ENCODE measurements around the gene NTM.

The NTM gene

DNA sequence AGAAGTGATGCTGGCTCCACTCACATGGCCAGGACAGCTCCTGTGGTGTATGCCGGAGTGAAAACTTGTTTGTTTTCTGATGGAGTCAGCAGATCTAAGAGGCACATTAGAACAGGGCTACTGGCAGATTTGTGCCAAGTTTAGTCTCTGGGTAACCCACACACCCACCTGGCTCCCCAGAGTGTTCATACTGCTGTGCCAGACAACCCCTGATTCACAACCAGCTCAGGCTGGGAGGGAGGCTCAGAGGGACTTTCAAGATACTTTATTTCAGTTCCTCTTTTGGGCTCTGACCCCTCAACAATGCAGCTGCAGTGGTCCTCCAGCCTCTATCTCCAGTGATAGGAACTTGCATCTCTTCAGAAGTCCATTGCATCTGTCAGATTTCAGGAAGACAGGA is 8.5 kb downstream of the NTM start:
- H3K4me3 Mint-ChIP-seq, result no peak overlapping the region
- no peaks in the 10 kb centered on the region for H3K36me3 Mint-ChIP-seq (ENCODE audit: insufficient read depth)
- H3K27ac Mint-ChIP-seq (ENCODE audit: low read depth), result no peak overlapping the region
- H3K27me3 Mint-ChIP-seq, result no peaks in the 10 kb centered on the region
- ATAC-seq (replicated peaks; ENCODE audit: extremely low read depth, poor library complexity, severe bottlenecking) (no peak), DNase-seq (ENCODE audit: low spot score in 2 of 2) (no peak)
- H3K4me1 Mint-ChIP-seq, result no peaks in the 10 kb centered on the region
- peaks cover 5% of the 10 kb centered on the region for H3K9me3 Mint-ChIP-seq

DNA sequence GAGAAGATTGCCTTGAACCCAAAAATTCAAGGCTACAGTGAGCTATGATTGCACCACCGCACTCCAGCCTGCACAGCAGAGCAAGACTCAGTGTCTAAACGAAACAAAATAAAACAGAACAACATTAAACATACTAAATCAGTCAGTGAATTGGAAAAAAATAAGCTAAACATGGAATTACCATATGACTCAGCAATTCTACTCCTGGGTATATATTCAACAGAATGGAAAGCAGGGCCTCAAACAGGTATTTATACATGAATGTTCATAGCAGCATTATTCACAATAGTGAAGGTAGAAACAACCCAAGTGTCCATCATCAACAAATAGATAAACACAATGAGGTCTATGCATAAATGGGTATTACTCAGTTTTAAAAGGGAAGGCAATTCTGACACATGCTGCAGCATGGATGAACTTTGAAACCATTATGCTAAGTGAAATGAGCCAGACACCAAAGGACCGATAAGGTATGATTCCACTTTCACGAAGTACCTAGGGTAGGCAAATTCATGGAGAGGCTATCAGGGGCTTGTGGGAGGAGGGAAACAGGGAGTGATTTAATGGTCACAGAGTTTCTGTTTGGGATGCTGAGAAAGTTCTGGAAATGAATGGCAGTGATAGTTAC is 15.5 kb downstream of the NTM start:
- Mint-ChIP-seq H3K4me3 (no peak overlapping the region), H3K36me3 (ENCODE audit: insufficient read depth) (no peaks in the 10 kb centered on the region), H3K27ac (ENCODE audit: low read depth) (no peak overlapping the region), H3K9me3 (peaks cover 8% of the 10 kb centered on the region), H3K27me3 (no peaks in the 10 kb centered on the region), H3K4me1 (no peaks in the 10 kb centered on the region)
- ATAC-seq (replicated peaks; ENCODE audit: extremely low read depth, poor library complexity, severe bottlenecking) (no peak), DNase-seq (ENCODE audit: low spot score in 2 of 2) (no peak)

DNA sequence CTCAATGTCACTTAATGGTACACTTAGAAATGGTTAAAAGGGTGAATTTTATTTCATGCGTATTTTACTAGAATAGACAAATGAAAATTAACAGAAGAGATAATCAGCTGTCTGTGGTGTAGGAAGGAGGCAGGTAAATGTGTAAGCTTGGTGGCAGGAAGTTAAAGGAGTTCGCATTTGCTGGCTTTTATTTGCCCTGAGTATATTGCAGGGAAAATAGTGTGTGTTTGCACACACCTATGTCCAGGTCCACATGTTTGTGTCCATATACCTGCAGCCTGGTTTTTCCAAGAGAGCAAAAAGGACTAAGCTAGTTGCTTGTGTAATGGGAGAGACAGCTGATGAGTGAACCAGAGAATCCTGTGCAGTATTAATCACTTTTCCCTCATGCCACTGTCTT is 16.0 kb downstream of the NTM start:
- ATAC-seq (replicated peaks; ENCODE audit: extremely low read depth, poor library complexity, severe bottlenecking) (no peak), DNase-seq (ENCODE audit: low spot score in 2 of 2) (no peak)
- Mint-ChIP-seq H3K27ac (ENCODE audit: low read depth) (no peak overlapping the region), H3K4me3 (no peak overlapping the region), H3K9me3 (peaks cover 8% of the 10 kb centered on the region), H3K4me1 (no peaks in the 10 kb centered on the region), H3K36me3 (ENCODE audit: insufficient read depth) (no peaks in the 10 kb centered on the region), H3K27me3 (no peaks in the 10 kb centered on the region)

DNA sequence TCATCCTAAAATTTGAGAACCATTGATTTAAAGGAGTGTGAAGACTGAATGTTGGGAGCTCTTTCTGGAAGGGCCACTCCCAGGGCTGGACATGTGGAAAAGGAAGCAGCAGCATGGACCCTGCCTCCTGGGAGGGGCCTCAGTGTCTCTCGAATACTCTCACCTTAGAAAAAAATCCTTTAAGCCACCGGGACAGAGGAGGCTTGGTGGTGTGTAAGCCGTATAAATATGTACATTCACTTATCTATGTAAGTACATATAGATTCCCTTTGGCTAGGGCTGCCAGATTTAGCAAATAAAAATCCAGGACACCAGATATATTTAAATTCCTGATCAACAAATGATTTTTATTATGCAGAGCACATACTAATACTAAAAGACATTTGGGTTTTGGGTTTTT is 17.6 kb downstream of the NTM start:
- Mint-ChIP-seq H3K4me1 (no peaks in the 10 kb centered on the region), H3K4me3 (no peak overlapping the region), H3K9me3 (peaks cover 8% of the 10 kb centered on the region), H3K36me3 (ENCODE audit: insufficient read depth) (no peaks in the 10 kb centered on the region), H3K27me3 (no peaks in the 10 kb centered on the region), H3K27ac (ENCODE audit: low read depth) (no peak overlapping the region)
- no peak for ATAC-seq (replicated peaks; ENCODE audit: extremely low read depth, poor library complexity, severe bottlenecking)
- DNase-seq (ENCODE audit: low spot score in 2 of 2), result no peak

DNA sequence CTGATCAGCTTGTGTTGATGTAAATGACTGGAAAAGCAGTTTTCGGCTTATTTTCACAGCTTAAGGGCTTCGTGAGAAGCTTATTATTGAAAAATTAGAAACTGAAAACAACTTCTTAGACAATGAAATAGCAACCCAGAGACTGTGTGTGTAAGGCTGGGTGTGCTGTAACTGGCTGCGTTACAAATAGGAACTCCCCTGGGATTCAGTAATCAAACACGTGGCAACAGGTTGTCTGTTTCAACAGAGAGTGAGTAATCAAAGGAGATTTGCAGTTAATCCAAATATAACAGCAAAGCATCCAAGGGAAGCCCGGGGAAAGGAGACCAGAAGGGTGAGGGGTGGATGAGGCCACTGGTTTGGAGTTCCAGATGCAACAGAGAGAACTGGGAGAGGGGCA is 19.2 kb downstream of the NTM start:
- ATAC-seq (replicated peaks; ENCODE audit: extremely low read depth, poor library complexity, severe bottlenecking) (no peak), DNase-seq (ENCODE audit: low spot score in 2 of 2) (no peak)
- Mint-ChIP-seq H3K36me3 (ENCODE audit: insufficient read depth) (no peaks in the 10 kb centered on the region), H3K4me3 (no peak overlapping the region), H3K27me3 (no peaks in the 10 kb centered on the region), H3K27ac (ENCODE audit: low read depth) (no peak overlapping the region), H3K4me1 (no peaks in the 10 kb centered on the region), H3K9me3 (peaks cover 8% of the 10 kb centered on the region)

DNA sequence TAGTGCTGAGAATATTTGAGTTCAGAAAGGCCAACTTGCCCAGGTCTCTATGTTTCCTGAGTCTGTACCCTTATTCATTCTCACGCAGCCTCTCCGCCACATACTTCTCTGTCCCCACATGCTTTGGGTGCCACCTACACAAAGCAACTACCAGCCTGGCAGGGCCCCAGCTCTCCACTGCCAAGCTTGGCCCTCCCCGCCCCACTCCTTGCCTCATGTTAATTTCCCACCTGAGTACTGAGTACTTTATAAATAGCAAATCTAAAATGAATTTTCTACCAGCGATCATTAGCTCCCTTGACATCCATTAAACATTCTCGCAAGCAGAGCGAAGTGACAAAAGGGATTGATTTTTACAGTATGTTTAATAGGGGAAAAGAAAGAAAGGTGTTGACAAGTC is 20.8 kb downstream of the NTM start:
- no peaks in the 10 kb centered on the region for H3K27me3 Mint-ChIP-seq
- H3K36me3 Mint-ChIP-seq (ENCODE audit: insufficient read depth), result no peaks in the 10 kb centered on the region
- ATAC-seq (replicated peaks; ENCODE audit: extremely low read depth, poor library complexity, severe bottlenecking) (no peak), DNase-seq (ENCODE audit: low spot score in 2 of 2) (no peak)
- no peaks in the 10 kb centered on the region for H3K4me1 Mint-ChIP-seq
- no peak overlapping the region for H3K4me3 Mint-ChIP-seq
- H3K9me3 Mint-ChIP-seq, result peaks cover 8% of the 10 kb centered on the region
- no peak overlapping the region for H3K27ac Mint-ChIP-seq (ENCODE audit: low read depth)

DNA sequence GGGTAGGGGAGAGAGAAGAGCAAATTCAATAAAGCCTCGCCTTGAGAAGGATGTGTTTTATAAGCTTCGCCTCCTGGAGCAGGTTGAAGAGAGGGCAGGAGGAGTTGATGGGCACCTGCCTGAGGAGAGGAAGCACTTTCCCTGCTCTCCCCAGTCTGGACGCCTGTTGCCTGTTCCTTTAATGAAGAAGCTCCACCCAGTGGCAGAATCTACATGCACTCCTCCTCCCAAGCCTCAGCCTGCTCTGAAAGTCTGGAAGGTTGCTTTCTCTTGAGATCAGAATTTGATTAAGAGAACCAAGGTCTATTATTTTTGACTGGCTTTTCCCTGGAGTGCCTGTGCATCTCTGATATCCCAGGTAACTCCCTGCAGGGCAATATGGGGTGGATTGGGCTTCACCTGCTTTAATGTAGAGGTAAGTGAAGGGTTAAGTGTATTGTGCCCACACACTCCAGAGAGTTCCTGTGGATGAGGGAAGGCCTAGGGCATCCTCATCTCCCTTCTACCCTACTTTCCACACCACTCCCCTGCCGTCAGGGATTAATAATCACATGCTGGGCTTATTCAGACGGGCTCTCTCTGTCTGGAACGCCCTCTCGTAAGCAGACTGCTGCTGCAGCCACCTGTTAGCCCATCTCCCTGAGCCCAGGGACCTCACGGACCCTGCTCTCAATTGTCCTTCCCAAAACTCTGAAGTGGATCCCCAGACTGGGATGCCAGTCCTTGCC is 22.3 kb downstream of the NTM start:
- no peak overlapping the region for H3K4me3 Mint-ChIP-seq
- no peak for ATAC-seq (replicated peaks; ENCODE audit: extremely low read depth, poor library complexity, severe bottlenecking)
- no peaks in the 10 kb centered on the region for H3K36me3 Mint-ChIP-seq (ENCODE audit: insufficient read depth)

DNA sequence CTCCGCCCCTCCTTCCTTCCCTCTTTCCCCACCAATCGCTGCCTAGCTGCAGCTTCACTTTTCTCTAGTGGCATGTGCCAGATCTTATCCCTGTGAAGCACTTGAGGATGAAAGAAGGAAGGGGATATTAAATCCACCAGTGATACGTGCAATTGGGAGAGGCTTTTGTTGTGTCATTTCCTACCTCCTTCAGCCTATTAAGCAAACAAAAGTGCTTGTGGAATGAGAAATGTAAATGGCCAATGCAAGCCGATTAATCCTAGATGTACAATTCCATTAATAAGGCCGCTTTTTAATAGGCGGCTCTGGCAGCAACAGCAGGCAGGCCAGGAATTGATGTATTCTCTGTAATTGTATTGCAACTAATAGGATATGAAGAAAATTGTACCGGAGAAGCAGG is 23.3 kb downstream of the NTM start:
- Mint-ChIP-seq H3K36me3 (ENCODE audit: insufficient read depth) (no peaks in the 10 kb centered on the region), H3K27ac (ENCODE audit: low read depth) (no peak overlapping the region), H3K4me1 (no peaks in the 10 kb centered on the region), H3K4me3 (no peak overlapping the region), H3K9me3 (peaks cover 8% of the 10 kb centered on the region), H3K27me3 (no peaks in the 10 kb centered on the region)
- ATAC-seq (replicated peaks; ENCODE audit: extremely low read depth, poor library complexity, severe bottlenecking) (no peak), DNase-seq (ENCODE audit: low spot score in 2 of 2) (no peak)

More for the DNA sequence above, 22.3 kb downstream of the NTM start:
- Mint-ChIP-seq H3K27ac (ENCODE audit: low read depth) (no peak overlapping the region), H3K27me3 (no peaks in the 10 kb centered on the region), H3K9me3 (peaks cover 8% of the 10 kb centered on the region), H3K4me1 (no peaks in the 10 kb centered on the region)
- DNase-seq (ENCODE audit: low spot score in 2 of 2), result no peak

DNA sequence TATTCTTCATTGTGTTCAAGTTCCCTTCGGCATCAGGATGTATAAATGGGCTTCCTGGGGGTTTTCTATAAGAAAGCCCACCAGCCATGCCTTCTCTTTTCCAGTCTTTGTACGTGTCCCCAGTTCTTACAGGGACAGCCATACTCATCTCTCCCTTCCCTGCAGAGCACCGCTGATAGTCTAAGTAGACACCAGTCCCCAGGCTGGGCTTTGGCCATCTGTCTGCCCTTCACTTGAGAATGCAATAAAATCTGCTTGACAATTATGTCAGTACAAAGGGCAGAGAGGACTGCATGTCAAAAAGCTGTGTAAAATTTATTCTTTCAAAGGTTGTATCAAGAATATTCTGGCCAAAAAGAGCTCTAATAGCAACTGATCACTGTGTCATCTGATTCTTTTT is 27.3 kb downstream of the NTM start:
- no peak overlapping the region for H3K4me3 Mint-ChIP-seq
- H3K9me3 Mint-ChIP-seq, result no peaks in the 10 kb centered on the region
- no peak for ATAC-seq (replicated peaks; ENCODE audit: extremely low read depth, poor library complexity, severe bottlenecking)
- H3K27ac Mint-ChIP-seq (ENCODE audit: low read depth), result no peak overlapping the region
- DNase-seq (ENCODE audit: low spot score in 2 of 2), result no peak
- no peaks in the 10 kb centered on the region for H3K27me3 Mint-ChIP-seq
- no peaks in the 10 kb centered on the region for H3K4me1 Mint-ChIP-seq
- no peaks in the 10 kb centered on the region for H3K36me3 Mint-ChIP-seq (ENCODE audit: insufficient read depth)

DNA sequence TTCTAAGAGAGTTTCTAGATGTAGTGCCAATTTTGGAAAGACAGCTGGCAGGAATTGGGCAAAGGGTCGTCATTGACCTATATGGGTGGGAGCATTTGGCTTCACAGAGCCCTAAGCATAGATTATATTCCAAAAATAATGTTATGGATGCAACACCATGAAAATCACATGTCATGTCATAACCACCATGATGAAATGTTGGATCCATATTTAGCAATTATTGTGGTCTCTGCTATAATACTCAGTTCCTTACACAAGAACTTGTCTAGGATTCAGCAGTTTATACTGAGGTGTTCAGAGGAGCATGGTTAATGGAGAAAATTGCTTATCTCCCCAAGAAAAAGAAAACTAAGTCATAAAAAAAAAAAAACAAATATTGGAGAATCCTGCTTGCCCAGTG is 31.6 kb downstream of the NTM start:
- ATAC-seq (replicated peaks; ENCODE audit: extremely low read depth, poor library complexity, severe bottlenecking) (no peak), DNase-seq (ENCODE audit: low spot score in 2 of 2) (no peak)
- Mint-ChIP-seq H3K4me1 (no peaks in the 10 kb centered on the region), H3K4me3 (no peak overlapping the region), H3K9me3 (no peaks in the 10 kb centered on the region), H3K27ac (ENCODE audit: low read depth) (no peak overlapping the region), H3K27me3 (no peaks in the 10 kb centered on the region), H3K36me3 (ENCODE audit: insufficient read depth) (no peaks in the 10 kb centered on the region)

DNA sequence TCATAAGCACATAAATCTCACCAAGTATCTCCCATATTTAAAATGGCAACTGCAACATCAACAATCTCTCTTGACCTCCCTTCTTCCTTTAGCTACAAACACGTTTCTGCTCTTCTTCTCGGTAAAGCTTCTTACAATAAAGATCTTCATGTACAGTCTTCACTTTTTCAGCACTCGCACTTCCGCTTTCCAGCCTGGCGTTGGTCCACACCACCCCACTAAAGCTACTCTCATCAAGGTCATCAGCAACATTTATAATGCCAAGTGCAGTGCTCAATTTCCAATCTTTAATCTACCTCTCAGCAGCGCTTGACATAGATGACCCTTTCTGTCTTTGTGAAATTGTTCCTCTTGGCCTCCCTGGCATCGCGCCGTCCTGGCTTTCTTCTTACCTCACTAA is 33.6 kb downstream of the NTM start:
- no peaks in the 10 kb centered on the region for H3K27me3 Mint-ChIP-seq
- ATAC-seq (replicated peaks; ENCODE audit: extremely low read depth, poor library complexity, severe bottlenecking), result no peak
- no peaks in the 10 kb centered on the region for H3K36me3 Mint-ChIP-seq (ENCODE audit: insufficient read depth)
- no peak overlapping the region for H3K4me3 Mint-ChIP-seq
- no peak for DNase-seq (ENCODE audit: low spot score in 2 of 2)
- no peaks in the 10 kb centered on the region for H3K4me1 Mint-ChIP-seq
- no peak overlapping the region for H3K27ac Mint-ChIP-seq (ENCODE audit: low read depth)
- no peaks in the 10 kb centered on the region for H3K9me3 Mint-ChIP-seq

DNA sequence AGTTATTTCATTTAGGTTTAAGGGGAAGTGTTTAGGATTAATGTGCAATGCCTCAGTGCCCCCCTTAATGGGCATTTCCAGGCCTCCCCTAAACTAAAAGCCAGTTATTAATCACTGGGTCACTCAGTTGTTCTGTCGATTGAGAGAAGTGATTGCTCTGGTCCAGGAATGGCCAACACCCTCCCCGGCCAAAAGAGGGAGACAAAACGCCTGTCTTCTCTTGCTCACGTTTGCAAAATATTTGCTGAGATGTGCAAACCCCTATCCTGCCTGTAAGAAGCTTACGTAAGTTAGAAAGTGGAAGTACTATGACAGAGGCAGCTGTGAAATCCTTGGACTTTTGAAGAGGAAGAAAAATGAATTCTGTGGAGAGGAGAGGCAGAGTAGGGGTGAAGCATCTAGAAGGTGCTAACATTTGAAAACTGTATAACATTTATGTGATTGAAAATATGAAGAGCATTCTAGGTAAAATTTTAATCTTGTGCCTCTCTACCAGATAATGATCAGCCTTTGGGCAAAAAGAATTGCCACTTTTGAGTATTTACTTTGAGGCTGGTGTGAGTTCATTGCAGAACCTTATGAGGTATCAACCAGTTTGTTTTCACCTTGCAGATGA is 37.7 kb downstream of the NTM start:
- Mint-ChIP-seq H3K27me3 (no peaks in the 10 kb centered on the region), H3K27ac (ENCODE audit: low read depth) (no peak overlapping the region), H3K9me3 (peaks cover 8% of the 10 kb centered on the region), H3K4me3 (no peak overlapping the region), H3K4me1 (no peaks in the 10 kb centered on the region), H3K36me3 (ENCODE audit: insufficient read depth) (no peaks in the 10 kb centered on the region)
- ATAC-seq (replicated peaks; ENCODE audit: extremely low read depth, poor library complexity, severe bottlenecking) (no peak), DNase-seq (ENCODE audit: low spot score in 2 of 2) (no peak)

DNA sequence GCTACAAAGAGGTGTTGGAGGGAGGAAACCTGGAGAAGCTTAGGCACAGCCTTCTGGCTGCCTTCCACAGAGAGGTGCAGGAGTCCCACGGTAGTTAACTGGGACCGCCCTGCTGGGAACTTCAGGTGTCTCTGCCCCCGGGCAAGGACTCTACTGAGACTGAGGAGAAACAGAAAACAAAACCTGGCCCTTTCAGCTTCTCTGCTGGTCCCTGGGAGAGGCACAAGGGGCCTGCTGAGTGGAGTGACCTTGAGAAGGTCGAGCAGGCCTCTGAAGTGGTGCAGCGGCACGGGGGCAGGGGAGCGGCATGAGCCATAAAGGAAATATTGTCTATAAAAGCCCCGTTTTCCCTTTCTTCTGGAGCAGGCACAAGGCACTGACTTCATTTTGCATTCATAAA is 38.9 kb downstream of the NTM start:
- H3K4me3 Mint-ChIP-seq, result no peak overlapping the region
- no peaks in the 10 kb centered on the region for H3K27me3 Mint-ChIP-seq

More for the DNA sequence above, 38.9 kb downstream of the NTM start:
- ATAC-seq (replicated peaks; ENCODE audit: extremely low read depth, poor library complexity, severe bottlenecking), result no peak
- Mint-ChIP-seq H3K27ac (ENCODE audit: low read depth) (no peak overlapping the region), H3K9me3 (peaks cover 14% of the 10 kb centered on the region), H3K36me3 (ENCODE audit: insufficient read depth) (no peaks in the 10 kb centered on the region), H3K4me1 (no peaks in the 10 kb centered on the region)
- DNase-seq (ENCODE audit: low spot score in 2 of 2), result no peak

All from central memory CD8-positive, alpha-beta T cell (primary cell).